Measurements from ENCODE around the gene SSC5D.

GRCh38 chr19:55563261-55563690 is 75.0 kb downstream of the SSC5D start:
- no peak for TF ChIP-seq CTCF (conservative IDR thresholded peaks at IDR 0.05; ENCODE audit: low read depth in 2 of 2)
- no peak for TF ChIP-seq JUNB (IDR thresholded peaks at IDR 0.05; ENCODE audit: unreplicated experiment)
- TF ChIP-seq CREB1 (CRISPR knock-in tag; IDR thresholded peaks at IDR 0.05; ENCODE audit: low read depth) = no peak
- no peak for TF ChIP-seq POLR2AphosphoS5 (IDR thresholded peaks at IDR 0.05; ENCODE audit: low read depth)
- TF ChIP-seq EZH2phosphoT487 (IDR thresholded peaks at IDR 0.05; ENCODE audit: unreplicated experiment) = no peak
- TF ChIP-seq EZH2 (IDR thresholded peaks at IDR 0.05; ENCODE audit: low read depth, unreplicated experiment) = no peak
- no peak for TF ChIP-seq STAT1 (IDR thresholded peaks at IDR 0.05; ENCODE audit: unreplicated experiment)
- no peak for TF ChIP-seq REST (IDR thresholded peaks at IDR 0.05; ENCODE audit: unreplicated experiment)
- TF ChIP-seq ZNF114 (CRISPR knock-in tag; IDR thresholded peaks at IDR 0.05) = no peak
- TF ChIP-seq NANOG (IDR thresholded peaks at IDR 0.05; ENCODE audit: borderline replicate concordance) = no peak
- TF ChIP-seq ETS1 (IDR thresholded peaks at IDR 0.05) = no peak
- TF ChIP-seq ZNF331 (CRISPR knock-in tag; IDR thresholded peaks at IDR 0.05; ENCODE audit: low read depth) = no peak
- no peak for TF ChIP-seq ZNF462 (CRISPR knock-in tag; IDR thresholded peaks at IDR 0.05)
